NT2/D1 (cell line): ENCODE results near the gene RNF130.

Experiments used
- SUZ12 ChIP-seq: IDR thresholded peaks from 2 replicates; pipeline ENCODE4 v1.6.1; 2011; ENCODE audit not compliant: insufficient read length, insufficient read depth; ENCODE audit errors: extremely low read depth
- YY1 ChIP-seq: IDR thresholded peaks from 2 replicates; pipeline ENCODE4 v1.6.1; 2011; ENCODE audit not compliant: insufficient read length, insufficient read depth
- ZNF274 ChIP-seq: IDR thresholded peaks from 2 replicates; pipeline ENCODE4 v1.6.1; 2011; ENCODE audit warnings: mild to moderate bottlenecking, low read depth, low read length

GRCh38 chr5:180059326-180059725 is 12.2 kb downstream of the RNF130 start:
- TF ChIP-seq SUZ12 (no peak), ZNF274 (no peak), YY1 (no peak)
